Loucy (cell line): ENCODE measurements around the gene COPS7B.

Source experiments
- CTCF ChIP-seq: fragments of 200-600 bp; sonication (generic); conservative IDR thresholded peaks from 2 replicates; pipeline ENCODE4 v1.5.1; 2014; ENCODE audit warnings: mild to moderate bottlenecking, antibody characterized with exemption, low read length
- EZH2phosphoT487 ChIP-seq: fragments of 200-600 bp; IDR thresholded peaks from 2 replicates; pipeline ENCODE4 v1.6.1; 2018; ENCODE audit warnings: antibody characterized with exemption, mild to moderate bottlenecking, moderate library complexity, borderline replicate concordance

DNA sequence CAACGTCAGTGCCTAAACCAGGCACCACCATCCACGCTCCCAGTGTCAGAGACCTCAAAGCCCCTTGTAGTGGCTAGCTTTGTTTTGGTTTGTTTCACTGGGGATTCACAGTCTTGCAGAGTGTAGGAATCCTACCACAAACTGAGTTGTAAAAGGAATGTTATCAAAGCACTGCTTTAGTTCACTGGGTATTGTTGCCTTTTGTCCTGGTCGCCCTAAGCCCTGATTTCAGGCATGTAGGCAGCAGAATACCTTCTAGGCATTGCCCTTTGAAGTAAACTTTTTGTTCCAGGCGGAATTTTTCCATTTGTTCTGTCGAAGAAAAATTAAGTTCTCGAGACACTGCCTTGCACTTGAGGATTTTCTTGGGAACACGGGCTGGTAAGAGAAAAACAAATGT is 48.5 kb upstream of the COPS7B start:
- TF ChIP-seq CTCF (no peak), EZH2phosphoT487 (no peak)
